HG03045 (cell line): ENCODE data around the gene KLK3.

Experiments used
- ATAC-seq: cut with Tn5 transposase; IDR thresholded peaks from one replicate; pipeline ENCODE4 v1.9.1; 2021; ENCODE audit warnings: mild to moderate bottlenecking, moderate library complexity; ENCODE audit not compliant: unreplicated experiment

Gene KLK3

DNA sequence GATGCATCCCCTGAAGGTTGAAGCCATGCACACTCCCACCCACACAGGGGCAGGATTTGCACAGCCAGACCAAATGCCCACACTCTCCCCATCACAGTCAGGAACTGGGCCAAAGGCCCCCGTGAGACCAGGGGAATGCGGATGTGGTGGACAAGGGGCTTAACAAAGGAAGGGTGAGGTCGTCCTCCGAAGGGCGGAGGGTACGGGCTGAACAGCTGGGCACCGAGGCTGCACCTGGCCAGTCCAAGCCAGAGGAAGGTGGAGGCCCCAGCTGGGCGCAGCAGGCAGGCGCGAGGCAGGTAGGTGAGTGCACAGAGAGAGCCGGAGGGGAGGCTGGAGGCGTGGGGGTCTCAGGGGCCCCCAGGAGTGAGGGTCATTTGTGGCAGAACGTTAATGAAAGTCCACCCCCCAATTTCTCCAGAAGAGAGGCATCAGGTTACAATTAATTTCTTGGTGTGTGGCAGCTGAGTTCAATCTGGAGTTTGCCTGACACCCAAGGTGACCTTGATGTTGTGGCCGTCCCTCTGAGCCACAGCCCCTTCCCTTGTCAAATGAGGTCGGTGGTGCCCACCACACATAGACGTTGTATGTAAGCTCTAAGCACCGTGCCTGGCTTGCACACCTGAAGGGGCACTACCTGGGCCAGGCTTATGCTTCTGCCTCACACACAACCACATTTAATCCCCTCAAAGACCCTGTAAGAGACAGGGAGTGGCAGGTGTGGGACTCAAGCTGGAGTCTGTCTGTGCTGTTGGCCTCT lies 24.3 kb upstream of the KLK3 start:
- ATAC-seq: no peak

DNA sequence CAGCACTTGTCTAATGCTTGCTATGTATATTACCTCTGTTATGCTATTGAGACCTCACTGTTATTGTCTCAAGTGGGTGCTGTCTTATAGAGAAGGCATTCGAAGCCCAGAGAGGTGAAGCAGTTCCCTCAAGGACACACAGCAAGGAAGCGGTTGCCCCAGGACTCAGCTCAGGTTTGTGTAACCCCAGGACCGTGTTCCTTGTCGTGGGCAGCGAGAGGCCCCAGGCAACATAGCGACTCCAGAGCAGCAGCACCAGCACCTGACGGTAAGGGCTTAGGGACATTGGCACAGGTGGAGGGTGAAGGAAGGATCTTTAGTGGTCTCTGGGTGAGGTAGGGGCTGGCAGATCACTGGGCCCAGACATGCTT lies 23.7 kb upstream of the KLK3 start:
- no peak for ATAC-seq

DNA sequence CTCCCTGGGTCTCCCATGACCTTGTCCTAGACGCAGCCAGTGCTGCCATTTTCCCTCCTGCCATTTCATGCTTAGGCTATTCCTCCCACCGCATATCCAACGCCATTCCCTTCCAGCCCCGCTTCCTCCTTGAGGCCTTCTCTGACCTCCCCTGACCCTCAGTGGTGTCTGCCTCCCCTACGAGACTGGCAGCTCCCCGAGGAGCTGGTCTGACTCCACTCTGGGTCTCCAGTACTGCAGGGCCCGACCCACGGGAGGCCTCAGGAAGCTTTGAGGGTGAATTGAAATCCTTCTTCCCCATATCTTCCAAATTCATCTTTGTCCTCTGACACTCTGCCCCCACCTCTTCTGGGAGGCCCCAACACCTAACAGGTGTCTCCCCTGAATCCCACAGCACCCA lies 22.0 kb upstream of the KLK3 start:
- ATAC-seq: no peak

DNA sequence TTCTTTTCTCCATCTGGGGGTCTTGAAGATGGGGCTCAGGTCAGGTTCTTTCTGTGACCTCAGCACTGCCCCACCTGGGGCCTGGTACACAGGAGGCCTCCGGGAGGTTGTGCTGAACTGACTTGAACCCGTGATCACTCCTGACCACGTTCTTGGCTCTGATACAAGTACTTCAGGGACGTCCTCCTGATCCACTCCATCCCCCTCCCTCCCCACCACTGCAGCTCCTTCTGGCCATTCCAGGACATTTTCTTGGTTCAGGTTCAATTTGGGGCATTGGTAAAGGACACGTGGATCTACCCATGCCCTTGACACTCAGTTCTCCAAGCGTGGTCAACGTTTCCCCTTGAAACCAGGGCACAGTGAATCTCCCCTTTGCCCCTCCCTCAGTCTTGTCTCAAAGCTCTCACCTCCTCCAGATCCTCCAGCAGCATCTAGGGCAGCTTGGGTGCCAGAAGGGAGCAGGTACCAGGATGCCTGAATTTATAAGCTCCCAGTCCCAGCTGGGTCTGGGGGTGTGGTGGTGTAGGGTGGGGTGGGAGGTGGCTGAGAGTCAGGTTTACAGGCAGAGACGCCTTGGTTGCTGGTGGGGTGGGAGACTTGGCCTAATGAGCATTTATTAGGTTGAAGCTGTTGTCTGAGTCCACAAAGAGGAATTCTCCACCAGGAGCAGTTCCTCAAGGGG lies 21.5 kb upstream of the KLK3 start, which contains the start of gene KLK15:
TSS of gene KLK15 (minus strand) at position 458 of the 685 bp plus-strand sequence. CDS start 2,082 bp downstream, outside the sequence.
- ATAC-seq: no peak

DNA sequence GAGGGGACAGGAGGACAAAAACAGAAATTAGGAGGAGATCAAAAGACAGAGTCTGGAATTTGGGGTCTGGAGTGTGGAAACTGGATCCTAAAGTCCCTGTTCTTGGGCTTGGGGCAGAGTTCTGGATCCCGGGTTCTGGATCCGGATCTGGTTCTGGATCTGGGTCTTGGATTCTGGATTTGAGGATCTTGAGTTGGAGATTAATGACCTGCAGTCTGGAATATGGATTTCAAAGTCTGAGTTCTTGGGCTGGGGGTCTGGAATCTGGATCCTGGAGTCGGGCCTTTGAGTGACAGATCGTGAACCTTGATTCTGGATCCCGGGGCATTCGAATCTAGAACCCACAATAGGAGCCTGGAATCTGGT lies 20.9 kb upstream of the KLK3 start:
- no peak for ATAC-seq

DNA sequence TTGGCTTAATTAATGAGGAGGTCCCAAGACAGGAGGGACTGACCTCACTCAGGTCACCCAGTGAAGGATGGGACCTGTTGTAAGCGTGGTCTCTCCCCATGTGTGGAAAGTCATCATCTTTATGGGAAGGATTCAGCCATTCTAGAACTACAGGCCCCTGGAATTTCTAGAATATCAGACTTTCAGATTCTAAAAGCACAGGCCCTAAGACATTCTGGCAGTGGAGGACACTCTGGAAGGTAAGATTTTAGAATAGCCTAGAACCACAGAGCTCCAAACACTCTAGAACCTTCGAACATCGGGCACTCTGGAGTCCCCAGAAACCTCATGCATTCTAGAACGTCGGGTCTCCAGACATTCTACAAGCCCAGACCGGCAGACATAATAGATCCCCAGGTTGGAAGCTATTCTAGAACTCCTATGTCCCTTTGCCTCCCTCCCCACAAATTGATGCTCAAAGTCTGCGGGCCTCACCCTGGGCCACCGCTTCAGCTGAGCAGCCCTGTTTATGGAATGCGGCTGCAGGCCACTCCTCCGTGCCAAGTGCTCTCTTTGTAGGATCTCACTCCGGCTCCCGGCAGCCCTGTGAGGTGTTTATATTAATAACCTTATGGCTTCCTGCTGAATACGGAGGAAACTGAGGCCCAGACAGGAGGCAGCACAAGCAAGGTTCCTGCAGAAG lies 19.5 kb upstream of the KLK3 start:
- ATAC-seq: no peak

DNA sequence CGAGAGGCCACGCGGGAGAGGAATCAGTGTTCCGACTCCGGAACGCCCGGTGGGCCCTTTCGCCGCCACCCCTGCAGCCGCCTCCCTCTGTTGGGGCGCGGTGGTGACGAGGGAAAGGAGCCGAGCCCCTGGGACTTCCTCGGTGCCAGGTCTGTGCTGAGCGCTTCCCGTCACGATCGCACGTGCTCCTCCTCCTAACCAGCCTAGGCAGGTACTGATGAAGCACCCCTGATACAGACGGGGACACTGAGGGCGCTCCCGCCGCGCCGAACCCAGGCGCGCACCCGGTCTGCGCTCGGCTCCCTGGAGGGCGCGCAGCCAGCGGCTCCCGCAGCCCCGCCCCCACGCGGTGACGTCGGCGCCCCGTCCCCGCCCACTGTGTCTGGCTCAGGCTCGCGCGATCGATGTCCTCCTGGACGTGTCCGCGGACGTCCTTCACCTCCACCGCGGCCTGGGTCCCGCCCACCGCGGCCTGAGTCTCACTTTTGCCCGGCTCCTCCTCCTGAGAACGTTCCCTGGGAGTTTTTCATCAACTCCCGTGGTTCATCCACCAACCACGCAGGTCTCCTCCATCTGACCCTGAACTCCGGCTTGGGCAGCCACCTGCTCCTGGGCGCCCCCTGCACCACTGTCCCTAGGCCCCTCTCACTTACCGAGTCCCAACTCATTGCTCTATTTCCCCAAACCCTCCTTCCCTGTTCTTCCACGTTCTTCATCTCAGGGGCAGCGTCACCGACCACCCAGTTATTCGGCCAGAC lies 18.8 kb upstream of the KLK3 start:
- peak; percentile 81 for ATAC-seq

DNA sequence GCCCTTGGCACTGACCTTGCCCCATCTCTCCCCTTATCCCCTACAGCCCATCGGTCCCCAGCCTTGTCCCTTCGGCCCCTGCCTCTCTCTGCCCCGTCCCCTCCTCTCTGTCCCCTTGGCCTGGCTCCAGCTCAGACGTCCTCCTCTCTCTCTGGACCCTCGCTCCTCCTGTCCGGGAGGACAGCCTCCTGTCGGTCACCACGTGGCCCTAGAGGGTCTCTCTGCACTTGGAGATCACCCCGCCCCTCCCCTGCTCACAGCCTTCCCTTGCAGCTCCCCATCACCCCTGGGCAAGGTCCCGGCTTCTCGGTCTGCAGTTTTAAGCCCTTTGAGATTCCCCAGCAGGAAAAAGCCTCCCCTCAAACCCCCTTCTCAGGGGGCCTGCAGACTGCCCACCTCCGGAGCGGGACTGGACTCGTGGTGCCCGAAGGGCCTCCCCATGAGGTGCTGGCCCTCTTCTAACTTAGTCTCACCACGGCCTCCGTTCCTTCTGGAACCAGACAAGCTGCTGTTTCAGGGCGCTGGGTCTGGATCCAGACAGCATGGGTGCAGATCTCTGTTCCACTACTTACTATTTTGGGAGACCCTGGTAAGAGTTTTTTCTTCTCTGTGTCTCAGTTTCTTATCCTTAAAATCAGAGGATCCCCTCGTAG lies 18.0 kb upstream of the KLK3 start:
- no peak for ATAC-seq

DNA sequence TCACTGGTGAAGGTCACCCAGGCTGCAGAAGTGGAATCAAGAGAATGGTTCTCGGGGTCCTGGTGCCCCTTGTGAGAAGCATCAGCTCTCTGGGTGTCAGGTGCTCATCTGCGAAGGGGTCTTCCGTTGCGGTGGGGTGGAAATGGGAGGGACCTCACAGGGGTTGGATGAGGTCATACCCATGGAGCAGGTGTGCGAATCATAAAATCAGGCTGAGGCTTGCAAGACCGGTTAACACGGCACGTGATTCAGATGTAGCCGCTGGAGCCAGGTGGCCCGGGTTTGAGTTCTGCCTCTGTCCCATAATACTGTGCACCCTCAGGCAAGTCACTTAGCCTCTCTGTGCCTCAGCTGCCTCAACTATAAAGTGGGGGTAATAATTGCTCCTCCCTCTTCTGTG lies 17.4 kb upstream of the KLK3 start:
- no peak for ATAC-seq

DNA sequence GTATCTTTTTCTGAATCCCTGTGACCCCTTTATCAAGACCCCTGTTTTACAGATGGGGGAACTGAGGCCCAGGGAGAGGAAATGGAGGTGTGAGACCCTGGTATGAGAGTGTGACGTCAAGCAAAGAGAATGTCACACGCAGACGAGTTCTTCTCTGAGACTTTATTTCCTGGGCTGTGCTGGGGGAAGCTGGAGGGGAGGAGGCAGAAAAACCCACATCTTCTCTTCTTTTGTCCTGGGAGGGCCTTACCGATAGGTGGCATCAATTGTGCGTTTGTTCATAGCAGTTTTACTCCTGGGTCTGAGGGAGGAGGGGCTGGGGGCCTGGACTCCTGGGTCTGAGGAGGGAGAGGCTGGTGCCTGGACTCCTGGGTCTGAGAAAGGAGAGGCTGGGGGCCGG lies 16.5 kb upstream of the KLK3 start:
- no peak for ATAC-seq

DNA sequence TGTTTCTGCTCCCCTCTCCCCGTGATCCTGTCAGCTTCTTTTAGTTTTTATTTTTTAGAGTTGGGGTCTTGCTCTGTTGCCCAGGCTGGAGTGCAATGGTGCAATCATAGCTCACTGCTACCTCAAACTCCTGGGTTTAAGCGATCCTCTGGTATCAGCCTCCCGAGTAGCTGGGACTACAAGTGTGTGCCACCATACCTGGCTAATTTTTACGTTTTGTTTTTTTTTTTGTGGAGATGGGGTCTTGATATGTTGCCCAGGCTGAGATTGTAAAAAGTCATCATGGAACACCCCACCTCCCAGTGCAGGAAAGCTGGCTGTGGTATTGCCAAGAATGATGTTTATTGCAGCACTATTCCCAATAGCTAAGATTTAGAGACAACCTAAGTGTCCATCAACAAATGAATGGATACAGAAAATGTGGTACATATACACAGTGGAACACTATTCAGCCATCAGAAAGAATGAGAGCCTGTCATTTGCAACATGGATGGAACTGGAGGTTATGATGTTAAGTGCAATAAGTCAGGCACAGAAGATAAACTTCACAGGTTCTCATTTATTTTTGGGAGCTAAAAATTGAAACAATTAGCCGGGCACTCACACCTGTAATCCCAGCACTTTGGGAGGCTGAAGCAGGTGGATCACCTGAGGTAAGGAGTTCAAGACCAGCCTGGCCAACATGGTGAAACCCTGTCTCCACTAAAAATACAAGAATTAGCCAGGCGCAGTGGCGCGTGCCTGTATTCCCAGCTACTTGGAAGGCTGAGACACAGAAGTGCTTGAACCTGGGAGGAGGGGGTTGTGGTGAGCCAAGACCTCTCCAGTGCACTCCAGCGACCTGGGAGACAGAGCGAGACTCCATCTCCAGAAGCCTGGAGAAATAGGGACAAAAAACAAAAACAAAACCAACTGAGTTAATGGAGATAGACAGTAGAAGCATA lies 14.7 kb upstream of the KLK3 start:
- ATAC-seq: no peak

DNA sequence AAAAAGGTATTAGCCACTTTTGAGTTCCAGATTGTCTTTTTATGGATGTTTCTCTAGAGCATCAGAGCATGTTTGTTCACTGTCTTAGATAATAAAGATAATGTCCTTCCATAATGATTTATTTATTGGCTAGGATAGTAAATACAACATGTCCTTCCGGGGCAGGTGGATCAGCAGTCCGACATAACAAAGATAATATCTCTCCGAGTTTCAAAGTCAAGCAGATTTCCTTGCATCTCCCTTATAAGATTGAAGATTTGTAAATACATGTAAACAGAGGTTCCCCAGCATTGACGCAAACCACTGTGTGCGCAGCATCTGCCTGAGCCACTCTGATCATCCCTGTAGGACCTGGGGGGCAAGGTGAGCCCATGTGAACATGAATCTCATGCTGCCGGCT lies 12.6 kb upstream of the KLK3 start:
- no peak for ATAC-seq

DNA sequence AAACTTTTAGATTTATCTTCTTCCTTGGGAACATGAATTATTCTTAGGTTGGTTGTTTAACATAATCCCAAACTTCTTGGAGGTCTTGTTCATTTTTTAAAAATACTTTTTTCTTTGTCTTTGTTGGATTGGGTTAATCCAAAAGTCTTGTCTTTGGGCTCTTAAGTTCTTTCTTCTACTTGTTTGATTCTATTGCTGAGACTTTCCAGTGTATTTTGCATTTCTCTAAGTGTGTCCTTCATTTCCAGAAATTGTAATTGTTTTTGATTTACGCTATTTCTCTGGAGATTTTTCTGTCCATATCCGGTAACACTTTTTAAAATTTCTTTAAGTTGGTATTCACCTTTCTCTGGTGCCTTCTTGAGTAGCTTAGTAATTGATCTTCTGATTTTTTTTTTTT lies 11.5 kb upstream of the KLK3 start:
- no peak for ATAC-seq

DNA sequence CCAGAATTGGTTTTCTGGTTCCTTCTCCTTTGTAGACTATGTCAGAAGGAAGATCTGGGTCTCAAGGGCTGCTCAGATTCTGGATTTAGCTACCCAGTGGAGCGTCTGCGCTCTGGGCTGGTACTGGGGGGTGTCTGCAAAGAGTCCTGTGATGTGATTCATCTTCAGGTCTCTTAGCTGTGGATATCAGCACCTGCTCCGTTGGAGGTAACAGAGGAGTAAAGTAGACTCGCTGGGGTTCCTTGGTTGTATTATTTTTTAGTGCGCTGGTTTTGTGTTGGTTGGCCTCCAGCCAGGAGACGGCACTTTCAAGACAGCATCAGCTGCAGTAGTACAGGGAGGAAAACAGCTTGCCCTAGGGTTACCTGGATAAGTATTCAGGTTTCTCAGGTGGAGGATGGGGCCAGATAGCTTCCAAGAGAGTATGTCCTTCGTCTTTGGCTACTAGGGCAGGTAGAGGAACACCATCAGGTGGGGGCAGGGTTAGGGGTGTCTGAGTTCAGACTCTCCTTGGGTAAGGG lies 11.0 kb upstream of the KLK3 start:
- ATAC-seq: no peak

DNA sequence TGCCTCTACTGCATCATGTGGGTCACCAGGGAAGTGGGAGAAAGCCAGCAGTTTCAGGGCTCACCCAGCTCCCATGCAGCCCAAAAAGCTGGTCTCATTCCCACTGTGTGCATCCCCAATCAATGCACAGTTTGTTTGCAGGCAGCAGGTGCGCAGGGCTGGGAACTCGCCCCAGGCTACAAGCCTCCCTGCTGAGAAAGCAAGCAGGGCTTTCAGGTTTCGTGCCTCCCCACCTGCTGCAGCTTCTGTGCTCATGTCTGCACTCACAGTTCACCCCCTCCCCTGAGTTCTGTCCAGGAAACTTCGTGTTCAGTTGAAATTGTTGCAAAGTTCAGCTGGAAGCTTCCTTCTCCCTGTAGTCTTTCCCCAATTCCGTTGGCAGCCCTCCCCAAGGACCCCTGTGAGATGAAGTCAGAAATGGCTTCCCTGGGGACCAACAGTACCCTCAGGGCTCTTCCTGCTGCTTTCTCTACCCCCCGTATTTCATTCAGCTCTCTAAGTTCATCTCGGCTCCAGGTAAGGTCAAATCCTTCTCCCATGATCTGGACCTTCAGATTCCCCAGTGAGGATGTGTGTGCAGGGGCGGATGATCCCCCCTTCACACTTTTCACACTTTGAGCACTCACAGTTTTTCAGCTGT lies 10.3 kb upstream of the KLK3 start:
- ATAC-seq: no peak

DNA sequence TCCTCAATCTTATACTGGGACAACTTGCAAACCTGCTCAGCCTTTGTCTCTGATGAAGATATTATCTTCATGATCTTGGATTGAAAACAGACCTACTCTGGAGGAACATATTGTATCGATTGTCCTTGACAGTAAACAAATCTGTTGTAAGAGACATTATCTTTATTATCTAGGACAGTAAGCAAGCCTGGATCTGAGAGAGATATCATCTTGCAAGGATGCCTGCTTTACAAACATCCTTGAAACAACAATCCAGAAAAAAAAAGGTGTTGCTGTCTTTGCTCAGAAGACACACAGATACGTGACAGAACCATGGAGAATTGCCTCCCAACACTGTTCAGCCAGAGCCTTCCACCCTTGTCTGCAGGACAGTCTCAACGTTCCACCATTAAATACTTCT lies 4.0 kb upstream of the KLK3 start:
- ATAC-seq: no peak

DNA sequence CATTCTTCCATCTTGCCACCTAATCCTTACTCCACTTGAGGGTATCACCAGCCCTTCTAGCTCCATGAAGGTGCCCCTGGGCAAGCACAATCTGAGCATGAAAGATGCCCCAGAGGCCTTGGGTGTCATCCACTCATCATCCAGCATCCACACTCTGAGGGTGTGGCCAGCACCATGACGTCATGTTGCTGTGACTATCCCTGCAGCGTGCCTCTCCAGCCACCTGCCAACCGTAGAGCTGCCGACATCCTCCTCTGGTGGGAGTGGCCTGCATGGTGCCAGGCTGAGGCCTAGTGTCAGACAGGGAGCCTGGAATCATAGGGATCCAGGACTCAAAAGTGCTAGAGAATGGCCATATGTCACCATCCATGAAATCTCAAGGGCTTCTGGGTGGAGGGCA lies 3.1 kb upstream of the KLK3 start:
- ATAC-seq: no peak

DNA sequence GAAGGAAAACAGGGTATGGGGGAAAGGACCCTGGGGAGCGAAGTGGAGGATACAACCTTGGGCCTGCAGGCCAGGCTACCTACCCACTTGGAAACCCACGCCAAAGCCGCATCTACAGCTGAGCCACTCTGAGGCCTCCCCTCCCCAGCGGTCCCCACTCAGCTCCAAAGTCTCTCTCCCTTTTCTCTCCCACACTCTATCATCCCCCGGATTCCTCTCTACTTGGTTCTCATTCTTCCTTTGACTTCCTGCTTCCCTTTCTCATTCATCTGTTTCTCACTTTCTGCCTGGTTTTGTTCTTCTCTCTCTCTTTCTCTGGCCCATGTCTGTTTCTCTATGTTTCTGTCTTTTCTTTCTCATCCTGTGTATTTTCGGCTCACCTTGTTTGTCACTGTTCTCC lies 2.7 kb downstream of the KLK3 start:
- no peak for ATAC-seq

DNA sequence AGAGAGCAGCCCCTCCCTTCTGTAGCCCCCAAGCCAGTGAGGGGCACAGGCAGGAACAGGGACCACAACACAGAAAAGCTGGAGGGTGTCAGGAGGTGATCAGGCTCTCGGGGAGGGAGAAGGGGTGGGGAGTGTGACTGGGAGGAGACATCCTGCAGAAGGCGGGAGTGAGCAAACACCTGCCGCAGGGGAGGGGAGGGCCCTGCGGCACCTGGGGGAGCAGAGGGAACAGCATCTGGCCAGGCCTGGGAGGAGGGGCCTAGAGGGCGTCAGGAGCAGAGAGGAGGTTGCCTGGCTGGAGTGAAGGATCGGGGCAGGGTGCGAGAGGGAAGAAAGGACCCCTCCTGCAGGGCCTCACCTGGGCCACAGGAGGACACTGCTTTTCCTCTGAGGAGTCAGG lies 4.2 kb downstream of the KLK3 start:
- ATAC-seq: no peak
